ENCODE measurements around the gene DNAH9.

DNA sequence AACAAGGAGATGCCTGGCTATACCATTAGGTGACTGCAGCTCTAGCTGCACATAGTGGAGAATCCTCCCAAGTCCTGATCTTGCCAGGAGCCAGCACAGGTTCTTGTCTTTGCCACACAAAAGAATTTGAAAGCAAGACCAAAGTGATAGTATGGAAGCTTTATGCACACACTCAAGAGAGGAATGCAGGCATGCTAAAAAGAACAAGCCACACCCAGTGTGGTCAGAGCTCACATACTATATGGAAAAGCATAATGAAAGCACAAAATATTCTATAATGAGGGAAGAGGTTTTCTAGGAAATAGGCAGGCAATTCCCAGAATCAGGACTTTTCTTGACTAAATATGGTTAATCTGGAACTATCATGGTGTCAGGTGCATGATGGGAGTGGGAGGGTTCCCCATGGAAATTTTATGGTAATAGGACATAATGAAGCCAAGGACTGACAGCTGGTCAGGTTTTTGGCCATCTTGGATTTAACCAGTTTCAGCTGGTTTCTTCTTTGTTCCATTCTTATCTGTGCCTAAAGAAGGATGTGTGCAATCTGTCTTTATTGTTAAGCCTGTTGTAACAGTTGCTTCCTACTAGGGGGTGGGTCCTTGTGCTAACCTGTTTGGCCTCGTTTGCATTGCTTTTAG is 227.4 kb downstream of the DNAH9 start:
- no peak for TF ChIP-seq YY1 (IDR thresholded peaks at IDR 0.05; ENCODE audit: insufficient read depth, insufficient read length)
- TF ChIP-seq ZNF274 (IDR thresholded peaks at IDR 0.05; ENCODE audit: low read depth, low read length), result no peak
